ENCODE results near the gene TUBB4B. TPM values are rescaled to one million over a fixed set of nuclear protein-coding genes. Genes with fewer than 3 reads are reported as not detected.
A peak's percentile ranks its signal among the peaks of the same experiment; 100 is the strongest.

Gene TUBB4B
- total RNA-seq, 1 experiment from 2014 or later, result 180 TPM

DNA sequence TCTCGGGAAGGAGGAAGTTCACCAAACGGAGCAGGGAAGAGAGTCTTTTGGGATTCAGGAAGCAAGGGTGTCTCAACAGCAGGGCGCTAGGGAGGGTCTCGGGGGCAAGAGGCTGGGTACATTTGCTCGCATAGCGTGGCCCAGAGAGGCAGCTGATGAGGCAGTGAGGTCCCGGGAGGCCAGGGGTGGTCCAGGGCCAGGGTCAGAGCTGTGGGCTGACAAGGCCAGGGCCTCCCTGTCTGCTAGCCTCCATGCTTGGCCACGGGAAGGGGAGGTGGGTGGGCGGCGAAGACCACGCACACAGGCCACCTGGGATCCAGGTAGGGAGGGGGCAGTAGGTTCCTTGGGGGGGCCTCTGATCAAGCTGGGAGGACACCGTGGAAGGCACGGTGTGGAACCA, 29.6 kb upstream of the TUBB4B start:
- Mint-ChIP-seq H3K27me3 (ENCODE audit: insufficient read depth, unreplicated experiment) (no peaks in the 10 kb centered on the region), H3K36me3 (ENCODE audit: insufficient read depth, unreplicated experiment) (peaks cover 43% of the 10 kb centered on the region), H3K27ac (ENCODE audit: low read depth, unreplicated experiment) (no peak overlapping the region), H3K4me3 (ENCODE audit: unreplicated experiment) (no peak overlapping the region), H3K4me1 (ENCODE audit: insufficient read depth, unreplicated experiment) (peaks cover 12% of the 10 kb centered on the region), H3K9me3 (ENCODE audit: unreplicated experiment) (no peaks in the 10 kb centered on the region)
- CTCF ChIA-PET, result no interaction called here
- intact Hi-C loops (cut with micrococcal nuclease), result no loop called here
- POLR2A ChIA-PET, result interaction anchor here (1.0 to 1.6 kb wide), 2 partner anchors 11 to 1305 kb away, joined by 3 to 4 read pairs; no protein-coding TSS in a partner anchor
- BruUV-seq (replicated peaks), result no TSS peak
- TF ChIP-seq, protein P1, sequence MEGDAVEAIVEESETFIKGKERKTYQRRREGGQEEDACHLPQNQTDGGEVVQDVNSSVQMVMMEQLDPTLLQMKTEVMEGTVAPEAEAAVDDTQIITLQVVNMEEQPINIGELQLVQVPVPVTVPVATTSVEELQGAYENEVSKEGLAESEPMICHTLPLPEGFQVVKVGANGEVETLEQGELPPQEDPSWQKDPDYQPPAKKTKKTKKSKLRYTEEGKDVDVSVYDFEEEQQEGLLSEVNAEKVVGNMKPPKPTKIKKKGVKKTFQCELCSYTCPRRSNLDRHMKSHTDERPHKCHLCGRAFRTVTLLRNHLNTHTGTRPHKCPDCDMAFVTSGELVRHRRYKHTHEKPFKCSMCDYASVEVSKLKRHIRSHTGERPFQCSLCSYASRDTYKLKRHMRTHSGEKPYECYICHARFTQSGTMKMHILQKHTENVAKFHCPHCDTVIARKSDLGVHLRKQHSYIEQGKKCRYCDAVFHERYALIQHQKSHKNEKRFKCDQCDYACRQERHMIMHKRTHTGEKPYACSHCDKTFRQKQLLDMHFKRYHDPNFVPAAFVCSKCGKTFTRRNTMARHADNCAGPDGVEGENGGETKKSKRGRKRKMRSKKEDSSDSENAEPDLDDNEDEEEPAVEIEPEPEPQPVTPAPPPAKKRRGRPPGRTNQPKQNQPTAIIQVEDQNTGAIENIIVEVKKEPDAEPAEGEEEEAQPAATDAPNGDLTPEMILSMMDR (IDR thresholded peaks at IDR 0.05; ENCODE audit: unreplicated experiment), result no peak
- no peak for DNase-seq (ENCODE audit: unreplicated experiment)

- Mint-ChIP-seq H3K27me3 (ENCODE audit: insufficient read depth, unreplicated experiment) (no peaks in the 10 kb centered on the region), H3K27ac (ENCODE audit: low read depth, unreplicated experiment) (no peak overlapping the region), H3K4me1 (ENCODE audit: insufficient read depth, unreplicated experiment) (peaks cover 7% of the 10 kb centered on the region), H3K36me3 (ENCODE audit: insufficient read depth, unreplicated experiment) (peaks cover 38% of the 10 kb centered on the region), H3K4me3 (ENCODE audit: unreplicated experiment) (no peak overlapping the region), H3K9me3 (ENCODE audit: unreplicated experiment) (no peaks in the 10 kb centered on the region)
- TF ChIP-seq, protein P1 (IDR thresholded peaks at IDR 0.05; ENCODE audit: unreplicated experiment), result no peak
- BruUV-seq (replicated peaks), result no TSS peak
- ChIA-PET CTCF (no interaction called here), POLR2A (no interaction called here)
- intact Hi-C loops (cut with micrococcal nuclease), result no loop called here
- no peak for DNase-seq (ENCODE audit: unreplicated experiment)
These were observed 28.6 kb upstream of the TUBB4B start for GRCh38 chr9:137212520-137212919.

DNA sequence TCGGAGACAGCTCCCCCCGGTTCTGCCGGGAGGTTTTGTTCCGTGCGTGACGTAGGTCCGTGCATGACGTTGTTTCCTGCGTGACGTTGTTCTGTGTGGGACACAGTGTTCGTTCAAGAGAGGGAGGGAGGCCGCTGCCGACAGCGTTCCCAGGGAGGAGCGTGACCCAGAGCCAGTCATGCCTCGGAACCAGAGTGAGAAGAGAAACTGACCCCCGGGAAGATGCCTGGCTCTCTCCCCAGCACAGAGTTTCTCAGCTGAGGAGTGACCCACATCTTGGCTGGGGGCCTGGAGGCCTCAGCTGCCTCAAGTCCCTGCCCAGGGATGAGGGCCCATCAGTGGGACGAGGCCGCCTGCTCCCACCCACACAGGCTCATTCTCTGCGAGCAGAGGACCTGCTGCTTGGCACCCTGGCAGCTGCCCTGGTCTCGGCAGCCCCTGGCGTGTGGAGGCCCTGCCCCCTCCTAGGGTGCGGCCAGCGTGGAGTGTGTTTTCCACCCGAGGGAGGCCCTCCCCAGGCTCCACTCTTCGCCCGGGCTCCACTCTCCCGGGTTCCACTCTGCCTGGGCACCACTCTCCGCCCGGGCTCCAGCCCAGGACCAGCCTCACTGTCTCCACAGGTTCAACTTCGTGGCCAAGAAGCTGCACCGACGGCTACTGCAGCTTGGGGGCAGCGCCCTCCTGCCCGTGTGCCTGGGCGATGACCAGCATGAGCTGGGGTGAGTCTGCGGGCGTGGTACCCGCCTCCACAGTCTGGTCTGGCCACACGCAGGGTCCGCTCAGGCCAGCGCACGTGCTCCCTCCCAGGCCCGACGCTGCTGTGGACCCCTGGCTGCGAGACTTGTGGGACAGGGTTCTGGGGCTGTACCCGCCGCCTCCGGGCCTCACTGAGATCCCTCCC, 27.7 kb upstream of the TUBB4B start:
- TF ChIP-seq, protein P1 (IDR thresholded peaks at IDR 0.05; ENCODE audit: unreplicated experiment), result peak; percentile 26
- ChIA-PET CTCF (no interaction called here), POLR2A (interaction anchor here (0.8 kb wide), 1 partner anchor 114 kb away, joined by 3 read pairs; no protein-coding TSS in a partner anchor)
- BruUV-seq (replicated peaks), result no TSS peak
- Mint-ChIP-seq H3K4me1 (ENCODE audit: insufficient read depth, unreplicated experiment) (peaks cover 5% of the 10 kb centered on the region), H3K9me3 (ENCODE audit: unreplicated experiment) (no peaks in the 10 kb centered on the region), H3K27ac (ENCODE audit: low read depth, unreplicated experiment) (no peak overlapping the region), H3K27me3 (ENCODE audit: insufficient read depth, unreplicated experiment) (no peaks in the 10 kb centered on the region), H3K4me3 (ENCODE audit: unreplicated experiment) (no peak overlapping the region), H3K36me3 (ENCODE audit: insufficient read depth, unreplicated experiment) (peaks cover 29% of the 10 kb centered on the region)
- intact Hi-C loops (cut with micrococcal nuclease), result no loop called here
- no peak for DNase-seq (ENCODE audit: unreplicated experiment)

- POLR2A ChIA-PET, result interaction anchor here (1.2 to 3.8 kb wide), 2 partner anchors 9 kb away, joined by 3 to 38 read pairs; partner anchors contain the start of genes NDOR1 and TMEM203
- TF ChIP-seq, protein P1 (IDR thresholded peaks at IDR 0.05; ENCODE audit: unreplicated experiment), result no peak
These were observed 26.5 kb upstream of the TUBB4B start for GRCh38 chr9:137214620-137215019.

More at GRCh38 chr9:137214620-137215019, 26.5 kb upstream of the TUBB4B start:
- no peak overlapping the region for H3K4me3 Mint-ChIP-seq (ENCODE audit: unreplicated experiment)
- no peak for DNase-seq (ENCODE audit: unreplicated experiment)
- peaks cover 17% of the 10 kb centered on the region for H3K36me3 Mint-ChIP-seq (ENCODE audit: insufficient read depth, unreplicated experiment)
- BruUV-seq (replicated peaks), result no TSS peak
- no peak overlapping the region for H3K27ac Mint-ChIP-seq (ENCODE audit: low read depth, unreplicated experiment)
- intact Hi-C loops (cut with micrococcal nuclease), result no loop called here
- no peaks in the 10 kb centered on the region for H3K27me3 Mint-ChIP-seq (ENCODE audit: insufficient read depth, unreplicated experiment)
- no peaks in the 10 kb centered on the region for H3K9me3 Mint-ChIP-seq (ENCODE audit: unreplicated experiment)
- CTCF ChIA-PET, result interaction anchor here (0.6 kb wide), 1 partner anchor 185 kb away, joined by 3 read pairs; no protein-coding TSS in a partner anchor
- H3K4me1 Mint-ChIP-seq (ENCODE audit: insufficient read depth, unreplicated experiment), result peaks cover 5% of the 10 kb centered on the region

All from MCF 10A (cell line).